NCI-H82 treated with DMSO at 0.1 percent for 48 hours (cell line): ENCODE data around the gene PIP5KL1.

ENCODE experiments used
- DNase-seq: peaks from one replicate; lab custom pipeline; 2025; ENCODE audit not compliant: unreplicated experiment; lab: John Stamatoyannopoulos, UW

PIP5KL1 gene

GRCh38 chr9:127875306-127875966 lies 55.1 kb downstream of the PIP5KL1 start:
- no peak for DNase-seq

DNA sequence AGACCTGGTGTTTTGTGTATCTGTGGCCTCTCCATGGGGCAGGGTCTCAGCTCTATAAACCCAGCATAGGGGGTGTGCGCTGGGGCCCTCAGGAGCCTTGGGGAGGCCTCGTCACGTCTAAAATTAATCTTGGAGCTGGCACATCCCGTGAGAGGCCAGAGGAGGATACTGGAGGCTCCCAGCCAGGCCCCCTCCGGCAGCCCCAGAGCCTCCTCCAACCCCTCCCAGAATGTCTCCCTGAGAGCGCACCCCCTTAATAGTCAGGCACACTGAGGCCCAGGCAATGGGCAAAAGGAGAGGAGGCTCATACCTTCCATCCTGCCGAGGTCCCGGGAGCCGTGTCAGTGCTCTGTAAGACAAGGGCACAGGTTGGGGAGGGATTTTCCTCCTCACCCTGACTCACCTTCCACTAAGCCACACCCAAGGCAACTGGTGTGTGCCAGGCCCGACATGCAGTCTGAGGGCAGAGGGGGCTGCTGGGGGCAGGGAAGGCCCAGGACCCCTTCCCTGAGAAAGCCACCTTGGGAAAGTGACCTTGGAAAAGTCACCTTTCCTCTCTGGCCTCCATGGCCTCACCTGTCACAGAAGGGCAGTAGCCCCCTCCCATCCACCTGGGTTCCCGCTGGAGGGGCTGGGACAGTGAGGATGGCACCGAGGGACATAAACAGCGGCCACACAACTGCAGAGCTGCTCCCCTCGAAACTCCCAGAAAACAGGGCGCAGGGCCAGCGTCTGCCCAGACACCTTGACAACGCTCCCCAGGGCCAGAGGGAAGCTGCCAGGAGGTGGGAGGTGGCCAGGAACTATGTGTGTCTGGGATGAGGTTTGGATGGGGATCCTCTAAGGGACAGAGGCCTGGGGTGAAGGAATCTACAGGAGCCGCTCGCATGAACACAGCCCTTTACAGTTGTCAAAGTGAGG lies 56.0 kb downstream of the PIP5KL1 start:
- DNase-seq, result no peak

GRCh38 chr9:127873886-127874285 lies 56.7 kb downstream of the PIP5KL1 start:
- no peak for DNase-seq

DNA sequence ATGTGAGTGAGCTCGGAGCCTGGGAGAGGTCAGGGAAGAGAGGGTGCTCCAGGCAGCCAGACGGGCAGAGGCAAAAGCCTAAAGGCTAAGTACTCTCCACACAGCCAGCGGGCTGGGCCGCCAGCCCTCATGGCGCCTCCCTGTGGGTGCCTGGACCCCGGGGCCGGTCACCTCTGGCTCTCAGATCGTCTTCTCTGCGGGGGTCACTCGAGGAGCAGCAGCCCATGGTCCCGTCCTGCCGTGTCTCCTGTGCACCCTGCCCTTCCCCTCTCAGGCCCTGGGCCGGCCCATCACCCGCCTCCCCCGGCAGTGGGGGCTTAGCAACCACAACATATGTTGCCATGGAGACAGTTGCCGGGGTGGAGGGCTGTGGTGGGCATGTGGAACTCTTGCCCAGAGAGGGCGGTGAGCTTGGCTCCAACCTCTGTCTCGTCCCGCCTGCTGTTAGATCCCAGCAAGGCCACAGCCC lies 57.3 kb downstream of the PIP5KL1 start:
- no peak for DNase-seq

DNA sequence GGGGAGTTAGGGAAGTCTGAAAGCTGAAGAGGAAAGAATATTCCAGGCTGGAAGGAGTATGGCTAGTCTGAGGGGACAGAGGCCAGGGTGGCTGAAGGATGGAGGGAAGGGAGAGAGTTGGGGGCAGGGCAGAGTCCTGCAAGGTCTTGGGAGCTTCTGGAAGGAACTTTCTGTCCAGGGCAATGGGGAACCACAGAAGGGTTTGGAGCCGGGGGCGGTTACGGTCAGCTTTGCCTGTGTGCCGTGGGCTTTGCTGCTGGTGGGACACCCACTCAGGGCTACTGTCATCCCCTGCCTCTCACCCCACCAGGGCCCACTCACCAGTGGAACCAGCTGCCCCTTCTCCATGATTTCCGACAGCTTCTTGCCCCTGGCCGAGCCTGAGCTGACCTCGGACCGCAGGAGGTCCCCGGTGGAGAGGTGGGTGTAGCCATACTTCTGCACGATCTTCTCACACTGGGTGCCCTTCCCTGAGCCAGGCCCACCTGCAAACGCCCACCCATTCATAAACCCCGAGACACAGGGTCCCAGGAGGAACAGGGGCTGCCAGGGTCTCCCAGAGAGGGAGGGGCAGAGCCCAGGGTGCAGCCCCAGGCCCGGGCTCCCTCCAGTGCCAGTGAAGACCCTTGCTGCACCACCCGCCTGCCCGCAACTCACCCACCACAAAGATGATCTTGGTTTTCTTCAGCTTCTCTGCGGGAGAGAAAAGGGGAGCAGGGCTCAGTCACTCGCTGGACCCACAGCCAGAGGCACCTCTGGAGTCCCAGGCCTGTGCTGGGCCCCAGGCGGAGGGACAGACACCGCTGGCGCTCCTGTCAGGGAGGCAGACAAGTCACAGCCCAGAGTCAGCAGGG lies 58.0 kb downstream of the PIP5KL1 start:
- no peak for DNase-seq

DNA sequence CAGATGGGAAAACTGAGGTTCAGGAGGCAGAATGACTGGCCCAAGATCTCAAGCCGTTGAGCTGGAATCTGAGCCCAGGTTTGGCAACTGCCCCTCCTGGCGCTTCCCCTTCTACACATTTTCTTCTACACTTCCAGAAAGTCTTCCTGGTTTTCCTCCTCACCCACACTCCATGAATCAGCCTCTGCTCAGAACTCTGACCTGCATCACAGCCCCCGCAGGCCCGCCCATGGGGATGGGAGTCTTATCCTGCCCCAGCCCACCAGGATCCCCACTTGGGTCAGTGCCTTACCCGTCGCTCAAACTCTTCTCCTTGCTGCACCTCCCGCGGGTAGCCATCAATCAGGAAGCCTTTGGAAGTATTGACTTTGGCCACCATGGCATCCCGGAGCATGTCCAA lies 59.0 kb downstream of the PIP5KL1 start:
- DNase-seq, result no peak

DNA sequence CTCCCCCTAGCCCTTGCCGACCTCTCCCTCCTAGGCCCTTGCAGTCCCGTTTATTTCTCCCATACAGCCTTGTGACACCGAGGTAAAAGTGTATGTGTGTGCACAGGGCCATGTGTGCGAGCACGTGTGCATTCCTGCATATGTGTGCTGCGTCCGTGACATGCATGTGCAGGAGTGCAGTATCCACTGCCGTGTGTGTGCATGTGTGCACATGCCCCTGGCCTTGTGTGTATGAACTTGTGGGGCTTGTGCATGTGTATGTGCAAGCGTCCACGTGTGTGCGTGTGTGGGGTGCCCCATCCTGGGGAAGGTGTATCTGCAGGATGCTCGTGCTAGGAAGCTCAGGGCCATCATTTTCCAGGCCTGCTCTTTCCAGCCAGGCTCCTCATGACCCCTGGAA lies 59.7 kb downstream of the PIP5KL1 start:
- DNase-seq, result no peak
